GM21423 (cell line): ENCODE results near the gene AASS.

Source experiments
- ATAC-seq: cut with Tn5 transposase; IDR thresholded peaks from one replicate; pipeline ENCODE4 v1.9.1; 2021; ENCODE audit warnings: mild to moderate bottlenecking, moderate library complexity; ENCODE audit not compliant: unreplicated experiment

Gene AASS

DNA sequence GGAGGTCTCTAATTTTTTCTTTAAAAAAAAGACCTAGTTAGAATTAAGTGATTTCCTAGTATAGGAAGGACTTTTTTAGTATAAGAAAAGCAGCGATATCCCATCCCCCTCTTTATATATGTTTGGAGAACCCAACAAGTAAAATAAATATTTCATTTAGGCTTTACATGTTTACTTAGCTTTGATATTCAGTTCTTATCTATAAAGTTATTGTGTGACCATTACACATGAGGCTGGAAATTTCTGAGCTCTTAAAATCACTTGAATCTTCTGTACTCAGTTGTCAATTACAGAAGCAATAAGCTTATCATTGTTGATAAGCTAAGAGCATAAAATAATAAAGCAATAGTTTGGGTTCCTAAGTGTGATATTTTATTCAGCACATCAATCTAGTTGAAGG, 89.7 kb downstream of the AASS start:
- no peak for ATAC-seq

DNA sequence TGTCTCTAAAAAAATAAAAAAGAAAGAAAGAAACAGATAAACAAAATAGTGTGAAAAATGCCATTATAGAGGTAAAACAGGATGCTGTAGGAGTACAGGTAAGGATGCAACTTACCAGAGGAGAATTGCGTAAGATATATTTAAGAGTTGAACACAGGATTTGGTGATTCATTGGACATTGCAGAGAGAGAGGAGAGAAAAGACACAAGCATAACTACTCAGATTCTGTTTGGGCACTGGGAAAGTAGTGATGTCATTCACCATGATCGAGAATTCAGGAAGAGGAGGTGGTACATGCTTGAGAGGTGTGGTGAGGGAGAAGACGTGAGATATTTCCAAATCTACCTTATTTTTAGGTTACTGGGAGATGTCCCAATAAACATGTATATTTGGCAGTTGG, 97.6 kb downstream of the AASS start:
- no peak for ATAC-seq

DNA sequence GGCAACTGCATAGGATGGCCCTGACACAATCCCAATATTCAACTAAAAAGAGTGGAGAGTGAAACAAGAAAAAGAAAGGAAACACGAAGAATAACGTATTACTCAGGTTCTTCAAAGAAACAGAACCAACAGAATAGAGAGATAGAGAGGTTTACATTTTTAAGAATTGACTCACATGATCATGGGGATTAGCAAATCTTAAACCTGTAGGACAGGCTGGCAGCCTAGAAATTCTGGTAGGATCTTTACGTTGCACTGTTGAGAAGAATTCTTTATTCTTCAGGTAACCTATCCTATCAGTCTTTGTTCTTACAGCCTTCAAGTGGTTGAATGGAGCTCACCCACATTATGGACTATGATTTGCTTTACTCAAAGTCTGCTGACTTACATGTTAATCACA, 103.9 kb downstream of the AASS start:
- ATAC-seq = no peak

DNA sequence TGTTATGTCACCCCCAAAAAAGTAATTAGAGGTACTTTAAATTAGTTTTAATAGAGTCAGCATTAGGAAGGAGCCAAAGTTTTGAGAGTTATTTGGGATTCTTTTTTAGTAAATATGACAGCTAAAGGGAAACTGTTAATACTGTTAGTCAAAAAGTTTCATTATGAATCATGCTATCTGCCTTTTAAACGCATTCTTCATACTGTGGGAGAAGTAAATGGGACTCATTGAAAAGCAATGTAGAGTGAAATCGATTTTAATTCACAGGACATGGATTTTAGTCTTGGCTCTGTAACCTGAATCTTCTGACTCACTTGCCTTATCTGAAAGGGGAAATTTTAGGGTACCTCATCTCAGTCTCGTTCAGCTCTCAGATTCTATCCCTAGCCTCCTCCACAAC, 105.1 kb downstream of the AASS start:
- no peak for ATAC-seq

DNA sequence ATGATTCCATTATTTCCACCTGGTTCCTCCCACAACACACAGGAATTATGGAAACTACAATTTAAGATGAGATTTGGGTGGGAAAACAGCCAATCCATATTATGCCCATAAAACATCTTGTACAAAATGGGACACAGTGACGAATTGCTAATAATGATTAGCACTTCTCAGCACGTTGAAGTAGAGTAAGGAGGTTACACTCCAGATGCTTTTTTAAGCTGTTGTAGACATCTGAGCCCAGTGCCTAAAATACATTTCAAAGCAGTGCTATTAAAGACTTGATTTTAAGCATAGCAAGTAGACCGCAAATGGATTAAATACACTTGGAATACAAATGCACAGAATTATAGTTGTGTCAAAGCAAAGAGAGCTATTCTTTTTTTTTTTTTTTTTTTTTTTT, 105.9 kb downstream of the AASS start:
- no peak for ATAC-seq

DNA sequence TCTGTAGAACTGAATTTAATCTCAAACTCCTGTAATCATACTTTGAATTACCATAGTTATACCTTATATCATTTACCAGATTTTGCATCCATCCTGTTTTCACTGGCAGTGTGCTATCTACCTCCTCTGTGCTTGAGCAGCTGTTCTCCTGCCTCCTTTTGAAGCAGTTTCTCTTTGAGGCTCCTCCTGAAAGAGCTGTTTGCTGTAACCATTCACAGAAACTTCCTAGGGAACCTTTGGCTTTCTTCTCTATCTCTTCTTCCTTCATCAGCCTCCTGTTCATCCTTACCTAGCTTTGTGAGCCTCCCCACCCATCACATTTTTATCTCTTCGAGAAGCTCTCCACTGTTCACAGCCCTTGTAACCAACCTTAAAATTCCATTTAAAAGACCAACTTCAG, 108.2 kb downstream of the AASS start:
- ATAC-seq = no peak

DNA sequence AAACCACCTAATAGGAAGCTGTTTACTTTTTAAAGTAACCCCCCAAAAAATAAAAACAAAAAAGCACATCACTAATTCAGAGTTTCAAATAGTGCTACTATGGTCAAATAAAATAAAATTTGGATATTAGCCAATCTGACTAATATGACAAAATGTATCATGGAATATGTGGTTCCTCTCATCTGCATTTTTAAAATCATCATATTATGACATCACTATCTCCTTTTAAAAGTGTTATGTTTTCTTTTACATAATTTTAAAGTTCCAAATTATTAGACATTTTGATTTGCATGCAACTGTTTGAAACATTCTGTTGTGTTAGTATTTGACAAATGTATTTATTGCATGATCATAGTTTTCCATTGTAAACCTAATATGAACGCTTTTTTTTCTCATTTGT, 110.4 kb downstream of the AASS start:
- no peak for ATAC-seq

DNA sequence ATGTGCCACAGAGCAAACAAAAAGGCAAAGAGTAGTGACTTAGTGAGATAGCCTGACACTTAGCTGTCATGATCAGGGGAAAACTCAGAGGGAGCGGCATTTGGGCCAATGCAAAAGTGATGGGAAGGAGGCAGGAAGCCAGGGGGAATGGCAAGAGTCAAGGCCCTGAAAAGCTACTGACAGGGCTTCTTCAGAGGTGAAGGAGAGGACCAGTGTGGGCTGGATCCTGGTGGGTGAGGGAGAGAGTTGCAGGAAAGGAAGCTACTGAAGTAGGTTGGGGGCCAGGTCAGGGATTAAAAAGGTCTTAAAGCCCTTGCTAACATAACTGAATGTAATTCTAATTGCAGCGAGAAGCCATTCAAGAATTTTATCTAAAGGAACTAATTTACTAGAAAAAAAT, 117.0 kb downstream of the AASS start:
- ATAC-seq = no peak
